ENCODE measurements around the gene CPS1. TPM values are rescaled to one million over a fixed set of nuclear protein-coding genes. Genes with fewer than 3 reads are reported as not detected.
A peak's percentile ranks its signal among the peaks of the same experiment; 100 is the strongest.

CPS1 gene
- total RNA-seq: 0.53 and 0.88 TPM in 2 replicates
- 0.18 and 0.24 TPM in 2 replicates for polyA plus RNA-seq
- 0.16 and 0.21 TPM in 2 replicates for polyA plus RNA-seq (2011; cell fraction: cytosol; rRNA removed)
- 0.46 and 1.1 TPM in 2 replicates for polyA plus RNA-seq (2011; cell fraction: nucleus; rRNA removed)
- 2.7 and 5.4 TPM in 2 replicates for polyA plus RNA-seq (2012)
- 0.39 and 2.8 TPM in 2 replicates for polyA minus RNA-seq
- polyA minus RNA-seq (2011; cell fraction: cytosol; rRNA and poly(A)+ RNA removed): 422 TPM
- 2.2 and 3.7 TPM in 2 replicates for polyA minus RNA-seq (2011; cell fraction: nucleus; rRNA and poly(A)+ RNA removed)
- percentile 11 among the genes with signal in this experiment for Bru-seq, nascent RNA
- BruChase-seq, experiment 1, labeled RNA remaining after a 6-hour chase: percentile 7 among the genes with signal in this experiment
- BruChase-seq, experiment 2, labeled RNA remaining after a 2-hour chase: percentile 7 among the genes with signal in this experiment
- long read RNA-seq: 0 reads

DNA sequence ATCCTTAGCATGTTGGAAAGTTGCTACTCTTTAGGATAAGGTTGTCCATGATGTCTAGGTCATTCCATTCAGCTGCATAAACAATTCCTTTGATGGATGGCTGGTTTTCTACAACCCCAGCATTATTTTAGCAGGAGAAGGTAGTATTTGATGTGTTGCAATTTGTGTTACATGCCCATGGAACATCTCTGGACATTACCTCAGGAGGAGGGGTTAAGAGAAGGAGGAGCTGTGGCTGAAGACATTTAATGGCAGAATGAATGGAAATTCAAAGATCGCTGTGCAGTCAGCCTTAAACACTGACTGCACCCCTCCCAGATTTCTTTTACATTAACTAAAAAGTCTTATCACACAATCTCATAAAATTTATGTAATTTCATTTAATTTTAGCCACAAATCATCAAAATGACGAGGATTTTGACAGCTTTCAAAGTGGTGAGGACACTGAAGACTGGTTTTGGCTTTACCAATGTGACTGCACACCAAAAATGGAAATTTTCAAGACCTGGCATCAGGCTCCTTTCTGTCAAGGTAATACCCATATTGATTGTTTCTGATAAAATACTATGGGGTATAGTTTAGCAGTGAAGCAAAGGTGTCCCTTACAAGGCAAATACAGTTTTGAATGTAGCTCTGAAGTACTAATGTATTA, at the start of gene CPS1:
TSS of gene CPS1 (plus strand) at position 271 of the 652 bp plus-strand sequence. CDS start at position 406, 135 bp downstream.
- H3K9me1 ChIP-seq (replicated peaks; ENCODE audit: control insufficient read depth, extremely low read depth, insufficient read depth, low read length): no peaks in the 10 kb centered on the region
- no peaks in the 10 kb centered on the region for H3K79me2 ChIP-seq (ENCODE audit: control insufficient read depth, insufficient read depth, low read length)
- H2AFZ ChIP-seq (ENCODE audit: low read depth, low read length): no peak within 1 kb of the TSS
- peak; percentile 21 for FAIRE-seq
- H4K20me1 ChIP-seq (replicated peaks; ENCODE audit: control insufficient read depth, extremely low read depth, insufficient read depth, low read length): no peaks in the 10 kb centered on the region
- H3K36me3 ChIP-seq (ENCODE audit: control insufficient read depth in 2 of 2, extremely low read depth in 1 of 2, insufficient read depth in 2 of 2, low read length in 2 of 2): no peaks in the 10 kb centered on the region
- no peak within 1 kb of the TSS for H3K4me3 ChIP-seq (replicated peaks in 1 of 3; ENCODE audit: insufficient read depth in 1 of 3, low read depth in 1 of 3, low read length in 3 of 3)
- H3K9me3 ChIP-seq (replicated peaks; ENCODE audit: control insufficient read depth, insufficient read depth, low read length): no peaks in the 10 kb centered on the region
- no peak for TF ChIP-seq MAX (IDR thresholded peaks at IDR 0.05; ENCODE audit: insufficient read depth, insufficient read length)
- no peak for TF ChIP-seq MYC (IDR thresholded peaks at IDR 0.05; ENCODE audit: low read depth, low read length)
- TF ChIP-seq EZH2 (IDR thresholded peaks at IDR 0.05; ENCODE audit: borderline replicate concordance, low read depth, low read length, severe bottlenecking): no peak
- TF ChIP-seq JUN (IDR thresholded peaks at IDR 0.05; ENCODE audit: borderline replicate concordance, insufficient read depth, insufficient read length, low read depth): no peak
- TF ChIP-seq POLR2A (IDR thresholded peaks at IDR 0.05; ENCODE audit: low read depth, low read length): no peak
- no peak for TF ChIP-seq POLR2AphosphoS5 (IDR thresholded peaks at IDR 0.05; ENCODE audit: insufficient read depth, low read depth, low read length)
- no peak for TF ChIP-seq FOS (IDR thresholded peaks at IDR 0.05; ENCODE audit: borderline replicate concordance, insufficient read depth, low read length)
- TF ChIP-seq, protein P1, sequence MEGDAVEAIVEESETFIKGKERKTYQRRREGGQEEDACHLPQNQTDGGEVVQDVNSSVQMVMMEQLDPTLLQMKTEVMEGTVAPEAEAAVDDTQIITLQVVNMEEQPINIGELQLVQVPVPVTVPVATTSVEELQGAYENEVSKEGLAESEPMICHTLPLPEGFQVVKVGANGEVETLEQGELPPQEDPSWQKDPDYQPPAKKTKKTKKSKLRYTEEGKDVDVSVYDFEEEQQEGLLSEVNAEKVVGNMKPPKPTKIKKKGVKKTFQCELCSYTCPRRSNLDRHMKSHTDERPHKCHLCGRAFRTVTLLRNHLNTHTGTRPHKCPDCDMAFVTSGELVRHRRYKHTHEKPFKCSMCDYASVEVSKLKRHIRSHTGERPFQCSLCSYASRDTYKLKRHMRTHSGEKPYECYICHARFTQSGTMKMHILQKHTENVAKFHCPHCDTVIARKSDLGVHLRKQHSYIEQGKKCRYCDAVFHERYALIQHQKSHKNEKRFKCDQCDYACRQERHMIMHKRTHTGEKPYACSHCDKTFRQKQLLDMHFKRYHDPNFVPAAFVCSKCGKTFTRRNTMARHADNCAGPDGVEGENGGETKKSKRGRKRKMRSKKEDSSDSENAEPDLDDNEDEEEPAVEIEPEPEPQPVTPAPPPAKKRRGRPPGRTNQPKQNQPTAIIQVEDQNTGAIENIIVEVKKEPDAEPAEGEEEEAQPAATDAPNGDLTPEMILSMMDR (IDR thresholded peaks at IDR 0.05; ENCODE audit: extremely low read depth in 1 of 2, insufficient read depth in 1 of 2, low read depth in 1 of 2, low read length in 2 of 2): no peak
- no peak for TF ChIP-seq GATA2 (IDR thresholded peaks at IDR 0.05; ENCODE audit: insufficient read depth, insufficient read length, low read depth, low read length)
- intact Hi-C loops (cut with micrococcal nuclease): no loop called here
- no peak within 1 kb of the TSS for H3K27ac ChIP-seq (ENCODE audit: insufficient read depth, low read depth, low read length)
- ChIA-PET POLR2A (no interaction called here), CTCF (interaction anchor here (1.2 to 1.7 kb wide), 2 partner anchors 13 to 54 kb away, joined by 3 to 4 read pairs; no protein-coding TSS in a partner anchor)
- no TSS peak for BruUV-seq (replicated peaks)
- H3K4me1 ChIP-seq (ENCODE audit: control insufficient read depth, extremely low read depth, insufficient read depth, low read length): no peaks in the 10 kb centered on the region
- DNase-seq (ENCODE audit: low read depth, low spot score): no peak
- no peaks in the 10 kb centered on the region for H3K27me3 ChIP-seq (ENCODE audit: control insufficient read depth in 2 of 2, insufficient read depth in 2 of 2, low read length in 2 of 2)
- H3K9ac ChIP-seq (replicated peaks; ENCODE audit: extremely low read depth, insufficient read depth, low read length): no peak within 1 kb of the TSS
- no peak within 1 kb of the TSS for H3K4me2 ChIP-seq (ENCODE audit: insufficient read depth, low read length)
- dilution Hi-C loops (cut with MboI; ENCODE audit: extremely low pct_ligation_motif_present, low sequenced_read_pairs): no loop called here
